HEK293 (cell line): ENCODE results near the gene HOXD10.

Experiments used
- FEZF1 ChIP-seq: fragments of 450-650 bp; formaldehyde crosslinking; IDR thresholded peaks from 2 replicates; pipeline ENCODE4 v1.5.1; 2016; ENCODE audit warnings: missing biosample characterization, missing genetic modification characterization
- HOXA7 ChIP-seq: sonication (generic); formaldehyde crosslinking; IDR thresholded peaks from 2 replicates; pipeline ENCODE4 v1.8.1; 2022; ENCODE audit warnings: missing genetic modification reagents, borderline replicate concordance
- HOXC10 ChIP-seq: sonication (generic); formaldehyde crosslinking; IDR thresholded peaks from 2 replicates; pipeline ENCODE4 v1.8.1; 2023; ENCODE audit warnings: mild to moderate bottlenecking, missing genetic modification reagents
- REPIN1 ChIP-seq: fragments of 450-650 bp; formaldehyde crosslinking; IDR thresholded peaks from 2 replicates; pipeline ENCODE4 v1.5.1; 2017; ENCODE audit warnings: missing biosample characterization, missing genetic modification characterization, low read depth
- SCRT1 ChIP-seq: fragments of 450-650 bp; formaldehyde crosslinking; IDR thresholded peaks from 2 replicates; pipeline ENCODE4 v1.5.1; 2016; ENCODE audit warnings: missing biosample characterization, missing genetic modification characterization, borderline replicate concordance
- ZBTB17 ChIP-seq: fragments of 450-650 bp; formaldehyde crosslinking; IDR thresholded peaks from 2 replicates; pipeline ENCODE4 v1.5.1; 2016; ENCODE audit warnings: missing biosample characterization, missing genetic modification characterization
- ZBTB21 ChIP-seq: fragments of 450-650 bp; formaldehyde crosslinking; IDR thresholded peaks from 2 replicates; pipeline ENCODE4 v1.5.1; 2017; ENCODE audit warnings: missing biosample characterization, missing genetic modification characterization
- ZNF132 ChIP-seq: fragments of 450-650 bp; formaldehyde crosslinking; IDR thresholded peaks from 2 replicates; pipeline ENCODE4 v1.5.1; 2017; ENCODE audit warnings: missing biosample characterization, missing genetic modification characterization, borderline replicate concordance
- ZNF138 ChIP-seq: fragments of 450-650 bp; formaldehyde crosslinking; IDR thresholded peaks from 2 replicates; pipeline ENCODE4 v1.5.1; 2016; ENCODE audit warnings: missing biosample characterization, missing genetic modification characterization, borderline replicate concordance
- ZNF155 ChIP-seq: fragments of 450-650 bp; formaldehyde crosslinking; IDR thresholded peaks from 2 replicates; pipeline ENCODE4 v1.5.1; 2016; ENCODE audit warnings: missing biosample characterization, missing genetic modification characterization
- ZNF211 ChIP-seq: fragments of 450-650 bp; formaldehyde crosslinking; IDR thresholded peaks from 2 replicates; pipeline ENCODE4 v1.5.1; 2016; ENCODE audit warnings: low read depth, missing biosample characterization, missing genetic modification characterization
- ZNF23 ChIP-seq: fragments of 450-650 bp; formaldehyde crosslinking; IDR thresholded peaks from 2 replicates; pipeline ENCODE4 v1.5.1; 2016; ENCODE audit warnings: missing biosample characterization, missing genetic modification characterization, borderline replicate concordance
- ZNF426 ChIP-seq: fragments of 450-650 bp; formaldehyde crosslinking; IDR thresholded peaks from 2 replicates; pipeline ENCODE4 v1.5.1; 2017; ENCODE audit warnings: missing biosample characterization, missing genetic modification characterization, mild to moderate bottlenecking, inconsistent platforms, moderate library complexity
- ZNF501 ChIP-seq: fragments of 450-650 bp; formaldehyde crosslinking; IDR thresholded peaks from 2 replicates; pipeline ENCODE4 v1.5.1; 2016; ENCODE audit warnings: missing biosample characterization, missing genetic modification characterization
- ZNF529 ChIP-seq: fragments of 450-650 bp; formaldehyde crosslinking; IDR thresholded peaks from 2 replicates; pipeline ENCODE4 v1.5.1; 2017; ENCODE audit warnings: missing genetic modification characterization, missing biosample characterization; ENCODE audit not compliant: insufficient replicate concordance
- ZNF530 ChIP-seq: fragments of 450-650 bp; formaldehyde crosslinking; IDR thresholded peaks from 2 replicates; pipeline ENCODE4 v1.5.1; 2016; ENCODE audit warnings: low read depth, missing biosample characterization, missing genetic modification characterization
- ZNF585B ChIP-seq: fragments of 450-650 bp; formaldehyde crosslinking; IDR thresholded peaks from 2 replicates; pipeline ENCODE4 v1.5.1; 2016; ENCODE audit warnings: missing biosample characterization, missing genetic modification characterization
- ZNF621 ChIP-seq: fragments of 450-650 bp; formaldehyde crosslinking; IDR thresholded peaks from 2 replicates; pipeline ENCODE4 v1.5.1; 2017; ENCODE audit warnings: missing biosample characterization, missing genetic modification characterization
- ZNF629 ChIP-seq: fragments of 450-650 bp; formaldehyde crosslinking; IDR thresholded peaks from 2 replicates; pipeline ENCODE4 v1.5.1; 2017; ENCODE audit warnings: missing biosample characterization, missing genetic modification characterization
- ZNF664 ChIP-seq: fragments of 450-650 bp; formaldehyde crosslinking; IDR thresholded peaks from 2 replicates; pipeline ENCODE4 v1.5.1; 2016; ENCODE audit warnings: missing biosample characterization, missing genetic modification characterization
- ZSCAN23 ChIP-seq: fragments of 450-650 bp; formaldehyde crosslinking; IDR thresholded peaks from 2 replicates; pipeline ENCODE4 v1.5.1; 2016; ENCODE audit warnings: missing biosample characterization, missing genetic modification characterization
- TF ChIP-seq, protein P1 (sequence below): fragments of 450-650 bp; IDR thresholded peaks from 2 replicates; pipeline ENCODE4 v1.5.1; 2018; ENCODE audit warnings: missing biosample characterization, mild to moderate bottlenecking, missing genetic modification characterization
- TF ChIP-seq, protein P2 (sequence below): fragments of 450-650 bp; formaldehyde crosslinking; IDR thresholded peaks from 2 replicates; pipeline ENCODE4 v1.5.1; 2016; ENCODE audit warnings: missing biosample characterization, missing genetic modification characterization
- TF ChIP-seq, protein P3 (sequence below): sonication (generic); formaldehyde crosslinking; IDR thresholded peaks from 2 replicates; pipeline ENCODE4 v1.8.1; 2022; ENCODE audit warnings: mild to moderate bottlenecking, moderate library complexity, missing genetic modification reagents
- TF ChIP-seq, protein P4 (sequence below): fragments of 450-650 bp; formaldehyde crosslinking; IDR thresholded peaks from 2 replicates; pipeline ENCODE4 v1.5.1; 2016; ENCODE audit warnings: missing biosample characterization, missing genetic modification characterization
- TF ChIP-seq, protein P5 (sequence below): fragments of 450-650 bp; IDR thresholded peaks from 2 replicates; pipeline ENCODE4 v1.5.1; 2018; ENCODE audit warnings: missing biosample characterization, missing genetic modification characterization
- TF ChIP-seq, protein P6 (sequence below): fragments of 450-650 bp; formaldehyde crosslinking; IDR thresholded peaks from 2 replicates; pipeline ENCODE4 v1.5.1; 2017; ENCODE audit warnings: missing biosample characterization, missing genetic modification characterization

Gene HOXD10

DNA sequence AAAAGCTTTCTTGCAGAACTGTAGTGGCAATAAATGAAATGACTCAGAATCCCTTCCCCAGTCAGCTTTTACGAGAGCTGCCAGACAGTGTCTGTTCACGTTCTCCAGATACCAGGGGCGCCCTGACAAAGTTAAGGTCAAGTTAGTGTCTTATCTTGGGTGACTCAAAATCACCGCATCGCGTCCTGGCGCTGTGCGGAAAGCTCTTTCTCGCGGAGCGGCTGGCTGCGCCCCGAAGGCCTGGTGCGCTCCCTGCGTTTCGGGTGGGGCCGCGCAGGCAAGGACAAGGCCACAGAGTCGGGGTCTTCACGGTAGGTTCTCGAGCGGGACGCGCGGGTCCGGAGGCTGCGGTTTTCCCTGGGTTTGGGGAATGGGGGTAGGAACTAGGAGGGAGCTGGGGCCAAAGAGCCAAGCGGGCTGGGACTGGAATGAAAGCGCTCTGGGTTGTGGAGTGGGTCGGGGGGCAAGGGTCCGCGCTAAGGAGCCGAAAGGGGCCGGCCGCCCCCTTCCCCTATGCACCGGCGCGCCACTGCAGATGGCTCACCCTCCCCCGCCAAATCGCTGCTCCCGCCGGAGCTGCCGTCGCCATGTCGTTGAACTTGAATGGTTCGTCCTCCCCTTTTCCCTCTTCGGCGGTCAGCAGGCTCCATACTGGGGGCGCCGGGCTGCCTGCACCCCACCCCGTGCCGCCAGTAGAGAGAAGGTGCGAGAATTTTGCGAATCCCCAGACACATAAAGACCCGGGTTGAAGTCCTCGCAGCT is 12.1 kb upstream of the HOXD10 start (continued):
- TF ChIP-seq SCRT1 (no peak), ZNF629 (peak; percentile 47; the same call in 1 of the 2 replicates), ZNF155 (no peak), HOXC10 (CRISPR knock-in tag) (no peak), ZNF621 (no peak), HOXA7 (CRISPR knock-in tag) (no peak), ZNF138 (no peak), ZNF501 (tag by site-specific recombination) (peak; percentile 50; the same call in 1 of the 2 replicates), ZNF23 (tag by site-specific recombination) (no peak), ZNF530 (tag by site-specific recombination) (no peak), REPIN1 (no peak), ZNF664 (tag by site-specific recombination) (no peak), ZNF529 (no peak), ZNF585B (no peak), ZBTB21 (no peak), ZBTB17 (no peak; the same call in 1 of the 2 replicates), ZSCAN23 (tag by site-specific recombination) (no peak), ZNF211 (tag by site-specific recombination) (no peak), ZNF426 (tag by site-specific recombination) (no peak), ZNF132 (tag by site-specific recombination) (no peak), FEZF1 (tag by site-specific recombination) (peak; percentile 80)
- TF ChIP-seq, protein P1, sequence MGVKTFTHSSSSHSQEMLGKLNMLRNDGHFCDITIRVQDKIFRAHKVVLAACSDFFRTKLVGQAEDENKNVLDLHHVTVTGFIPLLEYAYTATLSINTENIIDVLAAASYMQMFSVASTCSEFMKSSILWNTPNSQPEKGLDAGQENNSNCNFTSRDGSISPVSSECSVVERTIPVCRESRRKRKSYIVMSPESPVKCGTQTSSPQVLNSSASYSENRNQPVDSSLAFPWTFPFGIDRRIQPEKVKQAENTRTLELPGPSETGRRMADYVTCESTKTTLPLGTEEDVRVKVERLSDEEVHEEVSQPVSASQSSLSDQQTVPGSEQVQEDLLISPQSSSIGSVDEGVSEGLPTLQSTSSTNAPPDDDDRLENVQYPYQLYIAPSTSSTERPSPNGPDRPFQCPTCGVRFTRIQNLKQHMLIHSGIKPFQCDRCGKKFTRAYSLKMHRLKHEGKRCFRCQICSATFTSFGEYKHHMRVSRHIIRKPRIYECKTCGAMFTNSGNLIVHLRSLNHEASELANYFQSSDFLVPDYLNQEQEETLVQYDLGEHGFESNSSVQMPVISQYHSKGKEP, result peak; percentile 52; the same call in 1 of the 2 replicates
- TF ChIP-seq, protein P2, sequence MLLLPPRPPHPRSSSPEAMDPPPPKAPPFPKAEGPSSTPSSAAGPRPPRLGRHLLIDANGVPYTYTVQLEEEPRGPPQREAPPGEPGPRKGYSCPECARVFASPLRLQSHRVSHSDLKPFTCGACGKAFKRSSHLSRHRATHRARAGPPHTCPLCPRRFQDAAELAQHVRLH, result no peak; the same call in 1 of the 2 replicates
- TF ChIP-seq, protein P3, sequence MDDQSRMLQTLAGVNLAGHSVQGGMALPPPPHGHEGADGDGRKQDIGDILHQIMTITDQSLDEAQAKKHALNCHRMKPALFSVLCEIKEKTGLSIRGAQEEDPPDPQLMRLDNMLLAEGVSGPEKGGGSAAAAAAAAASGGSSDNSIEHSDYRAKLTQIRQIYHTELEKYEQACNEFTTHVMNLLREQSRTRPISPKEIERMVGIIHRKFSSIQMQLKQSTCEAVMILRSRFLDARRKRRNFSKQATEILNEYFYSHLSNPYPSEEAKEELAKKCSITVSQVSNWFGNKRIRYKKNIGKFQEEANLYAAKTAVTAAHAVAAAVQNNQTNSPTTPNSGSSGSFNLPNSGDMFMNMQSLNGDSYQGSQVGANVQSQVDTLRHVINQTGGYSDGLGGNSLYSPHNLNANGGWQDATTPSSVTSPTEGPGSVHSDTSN (CRISPR knock-in tag), result no peak
- TF ChIP-seq, protein P4, sequence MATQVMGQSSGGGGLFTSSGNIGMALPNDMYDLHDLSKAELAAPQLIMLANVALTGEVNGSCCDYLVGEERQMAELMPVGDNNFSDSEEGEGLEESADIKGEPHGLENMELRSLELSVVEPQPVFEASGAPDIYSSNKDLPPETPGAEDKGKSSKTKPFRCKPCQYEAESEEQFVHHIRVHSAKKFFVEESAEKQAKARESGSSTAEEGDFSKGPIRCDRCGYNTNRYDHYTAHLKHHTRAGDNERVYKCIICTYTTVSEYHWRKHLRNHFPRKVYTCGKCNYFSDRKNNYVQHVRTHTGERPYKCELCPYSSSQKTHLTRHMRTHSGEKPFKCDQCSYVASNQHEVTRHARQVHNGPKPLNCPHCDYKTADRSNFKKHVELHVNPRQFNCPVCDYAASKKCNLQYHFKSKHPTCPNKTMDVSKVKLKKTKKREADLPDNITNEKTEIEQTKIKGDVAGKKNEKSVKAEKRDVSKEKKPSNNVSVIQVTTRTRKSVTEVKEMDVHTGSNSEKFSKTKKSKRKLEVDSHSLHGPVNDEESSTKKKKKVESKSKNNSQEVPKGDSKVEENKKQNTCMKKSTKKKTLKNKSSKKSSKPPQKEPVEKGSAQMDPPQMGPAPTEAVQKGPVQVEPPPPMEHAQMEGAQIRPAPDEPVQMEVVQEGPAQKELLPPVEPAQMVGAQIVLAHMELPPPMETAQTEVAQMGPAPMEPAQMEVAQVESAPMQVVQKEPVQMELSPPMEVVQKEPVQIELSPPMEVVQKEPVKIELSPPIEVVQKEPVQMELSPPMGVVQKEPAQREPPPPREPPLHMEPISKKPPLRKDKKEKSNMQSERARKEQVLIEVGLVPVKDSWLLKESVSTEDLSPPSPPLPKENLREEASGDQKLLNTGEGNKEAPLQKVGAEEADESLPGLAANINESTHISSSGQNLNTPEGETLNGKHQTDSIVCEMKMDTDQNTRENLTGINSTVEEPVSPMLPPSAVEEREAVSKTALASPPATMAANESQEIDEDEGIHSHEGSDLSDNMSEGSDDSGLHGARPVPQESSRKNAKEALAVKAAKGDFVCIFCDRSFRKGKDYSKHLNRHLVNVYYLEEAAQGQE, result no peak
- TF ChIP-seq, protein P5, sequence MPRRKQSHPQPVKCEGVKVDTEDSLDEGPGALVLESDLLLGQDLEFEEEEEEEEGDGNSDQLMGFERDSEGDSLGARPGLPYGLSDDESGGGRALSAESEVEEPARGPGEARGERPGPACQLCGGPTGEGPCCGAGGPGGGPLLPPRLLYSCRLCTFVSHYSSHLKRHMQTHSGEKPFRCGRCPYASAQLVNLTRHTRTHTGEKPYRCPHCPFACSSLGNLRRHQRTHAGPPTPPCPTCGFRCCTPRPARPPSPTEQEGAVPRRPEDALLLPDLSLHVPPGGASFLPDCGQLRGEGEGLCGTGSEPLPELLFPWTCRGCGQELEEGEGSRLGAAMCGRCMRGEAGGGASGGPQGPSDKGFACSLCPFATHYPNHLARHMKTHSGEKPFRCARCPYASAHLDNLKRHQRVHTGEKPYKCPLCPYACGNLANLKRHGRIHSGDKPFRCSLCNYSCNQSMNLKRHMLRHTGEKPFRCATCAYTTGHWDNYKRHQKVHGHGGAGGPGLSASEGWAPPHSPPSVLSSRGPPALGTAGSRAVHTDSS (tag by site-specific recombination), result no peak
- TF ChIP-seq, protein P6, sequence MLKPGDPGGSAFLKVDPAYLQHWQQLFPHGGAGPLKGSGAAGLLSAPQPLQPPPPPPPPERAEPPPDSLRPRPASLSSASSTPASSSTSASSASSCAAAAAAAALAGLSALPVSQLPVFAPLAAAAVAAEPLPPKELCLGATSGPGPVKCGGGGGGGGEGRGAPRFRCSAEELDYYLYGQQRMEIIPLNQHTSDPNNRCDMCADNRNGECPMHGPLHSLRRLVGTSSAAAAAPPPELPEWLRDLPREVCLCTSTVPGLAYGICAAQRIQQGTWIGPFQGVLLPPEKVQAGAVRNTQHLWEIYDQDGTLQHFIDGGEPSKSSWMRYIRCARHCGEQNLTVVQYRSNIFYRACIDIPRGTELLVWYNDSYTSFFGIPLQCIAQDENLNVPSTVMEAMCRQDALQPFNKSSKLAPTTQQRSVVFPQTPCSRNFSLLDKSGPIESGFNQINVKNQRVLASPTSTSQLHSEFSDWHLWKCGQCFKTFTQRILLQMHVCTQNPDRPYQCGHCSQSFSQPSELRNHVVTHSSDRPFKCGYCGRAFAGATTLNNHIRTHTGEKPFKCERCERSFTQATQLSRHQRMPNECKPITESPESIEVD (tag by site-specific recombination), result peak; percentile 89
